ENCODE measurements around the gene IRF3. TPM values are rescaled to one million over a fixed set of nuclear protein-coding genes. Genes with fewer than 3 reads are reported as not detected.

Gene IRF3
- total RNA-seq, 4 donors from 2014 or later: 38.8 to 61.7 (median 56.7) TPM

- no peak for DNase-seq (ENCODE audit: extremely low spot score)
- intact Hi-C loops (cut with DNase I): no loop called here
- H3K9me3 ChIP-seq: no peaks in the 10 kb centered on the region
- H3K36me3 ChIP-seq: no peaks in the 10 kb centered on the region
- H3K4me3 ChIP-seq: no peak overlapping the region
- TF ChIP-seq CTCF (IDR thresholded peaks at IDR 0.05): no peak
- TF ChIP-seq POLR2AphosphoS5 (IDR thresholded peaks at IDR 0.05): no peak
- no peak for TF ChIP-seq POLR2A (IDR thresholded peaks at IDR 0.05; ENCODE audit: low read depth)
- peaks cover 0 to 6% (median 0%) of the 10 kb centered on the region in 4 donors for H3K27me3 ChIP-seq
- no peak overlapping the region for H3K27ac ChIP-seq (replicated peaks in 1 of 4)
- no peaks in the 10 kb centered on the region for H3K4me1 ChIP-seq
- 88% methylated on average over 5 of the region's 5 CpGs for WGBS
These were observed 33.7 kb upstream of the IRF3 start for GRCh38 chr19:49699364-49699763.

GRCh38 chr19:49696865-49697264 is 31.2 kb upstream of the IRF3 start:
- Histone ChIP-seq H3K27me3 (peaks cover 0 to 15% (median under 1%) of the 10 kb centered on the region in 4 donors), H3K27ac (replicated peaks in 1 of 4) (no peak overlapping the region), H3K9me3 (no peaks in the 10 kb centered on the region), H3K36me3 (no peaks in the 10 kb centered on the region), H3K4me3 (no peak overlapping the region), H3K4me1 (peaks cover 0 to 2% (median 2%) of the 10 kb centered on the region in 4 donors)
- 94% methylated on average over 7 of the region's 7 CpGs for WGBS
- DNase-seq (ENCODE audit: extremely low spot score): no peak
- intact Hi-C loops (cut with DNase I): no loop called here
- TF ChIP-seq POLR2A (IDR thresholded peaks at IDR 0.05; ENCODE audit: low read depth) (no peak), EP300 (IDR thresholded peaks at IDR 0.05) (no peak), POLR2AphosphoS5 (IDR thresholded peaks at IDR 0.05) (no peak)

GRCh38 chr19:49696115-49696514 is 30.5 kb upstream of the IRF3 start:
- 81% methylated on average over 6 of the region's 6 CpGs for WGBS

GRCh38 chr19:49692147-49692506 is 26.5 kb upstream of the IRF3 start:
- intact Hi-C loops (cut with DNase I): no loop called here
- H3K4me3 ChIP-seq: peak overlapping the region in 1 of 4 donors; percentile 51
- H3K27me3 ChIP-seq: peaks cover 0 to 43% (median 13%) of the 10 kb centered on the region in 4 donors
- 69% methylated on average over 16 of the region's 16 CpGs for WGBS
- H3K9me3 ChIP-seq: no peaks in the 10 kb centered on the region
- H3K4me1 ChIP-seq: peaks cover 31 to 34% (median 33%) of the 10 kb centered on the region in 4 donors
- H3K27ac ChIP-seq (replicated peaks in 1 of 4): no peak overlapping the region
- no peak for DNase-seq (ENCODE audit: extremely low spot score)
- TF ChIP-seq POLR2A (IDR thresholded peaks at IDR 0.05; ENCODE audit: low read depth) (no peak), POLR2AphosphoS5 (IDR thresholded peaks at IDR 0.05) (no peak), EP300 (IDR thresholded peaks at IDR 0.05) (no peak), CTCF (IDR thresholded peaks at IDR 0.05) (no peak)
- peaks cover under 1 to 14% (median 10%) of the 10 kb centered on the region in 4 donors for H3K36me3 ChIP-seq

More at GRCh38 chr19:49696115-49696514, 30.5 kb upstream of the IRF3 start:
- Histone ChIP-seq H3K36me3 (no peaks in the 10 kb centered on the region), H3K27ac (replicated peaks in 1 of 4) (no peak overlapping the region), H3K4me3 (no peak overlapping the region), H3K27me3 (peaks cover 0 to 19% (median 4%) of the 10 kb centered on the region in 4 donors), H3K9me3 (no peaks in the 10 kb centered on the region), H3K4me1 (peaks cover 2 to 10% (median 9%) of the 10 kb centered on the region in 4 donors)
- DNase-seq (ENCODE audit: extremely low spot score): no peak
- intact Hi-C loops (cut with DNase I): no loop called here
- TF ChIP-seq POLR2A (IDR thresholded peaks at IDR 0.05; ENCODE audit: low read depth) (no peak), POLR2AphosphoS5 (IDR thresholded peaks at IDR 0.05) (no peak), EP300 (IDR thresholded peaks at IDR 0.05) (no peak), CTCF (IDR thresholded peaks at IDR 0.05) (no peak)

GRCh38 chr19:49691243-49692146 is 25.8 kb upstream of the IRF3 start:
- 9% methylated on average over 28 of the region's 39 CpGs for WGBS
- no peak for DNase-seq (ENCODE audit: extremely low spot score)
- H3K27ac ChIP-seq (replicated peaks in 1 of 4): peak overlapping the region in 3 of 4 donors; percentile 59 to 70 (median 67)
- TF ChIP-seq EP300 (IDR thresholded peaks at IDR 0.05) (no peak), POLR2A (IDR thresholded peaks at IDR 0.05; ENCODE audit: low read depth) (no peak), POLR2AphosphoS5 (IDR thresholded peaks at IDR 0.05) (no peak), CTCF (IDR thresholded peaks at IDR 0.05) (no peak)
- H3K9me3 ChIP-seq: no peaks in the 10 kb centered on the region
- H3K4me1 ChIP-seq: peaks cover 31 to 37% (median 33%) of the 10 kb centered on the region in 4 donors
- H3K27me3 ChIP-seq: peaks cover 0 to 43% (median 13%) of the 10 kb centered on the region in 4 donors
- H3K4me3 ChIP-seq: peak overlapping the region; percentile 51 to 63 (median 54)
- H3K36me3 ChIP-seq: peaks cover 7 to 20% (median 16%) of the 10 kb centered on the region in 4 donors
- intact Hi-C loops (cut with DNase I): no loop called here

All from esophagus muscularis mucosa (tissue), 4 donors.